ENCODE measurements around the gene AGO4.

The AGO4 gene

GRCh38 chr1:35836734-35837133 lies 28.9 kb downstream of the AGO4 start:
- TF ChIP-seq CTCF (IDR thresholded peaks at IDR 0.05; ENCODE audit: control extremely low read depth, extremely low read depth, low read depth, missing control alignments): no peak
- ChIA-PET POLR2A (no interaction called here), CTCF (interaction anchor here (2.5 kb wide), 1 partner anchor 14 kb away, joined by 5 read pairs; no protein-coding TSS in a partner anchor)
- DNase-seq (ENCODE audit: extremely low spot score): no peak

GRCh38 chr1:35838693-35839245 lies 31.0 kb downstream of the AGO4 start:
- ChIA-PET POLR2A (no interaction called here), CTCF (no interaction called here)
- no peak for TF ChIP-seq CTCF (IDR thresholded peaks at IDR 0.05; ENCODE audit: control extremely low read depth, extremely low read depth, low read depth, missing control alignments)
- DNase-seq (ENCODE audit: extremely low spot score): no peak

- ChIA-PET CTCF (no interaction called here), POLR2A (no interaction called here)
- DNase-seq (ENCODE audit: extremely low spot score): no peak
- no peak for TF ChIP-seq CTCF (IDR thresholded peaks at IDR 0.05; ENCODE audit: control extremely low read depth, extremely low read depth, low read depth, missing control alignments)
These were observed 37.0 kb downstream of the AGO4 start for GRCh38 chr1:35844826-35845225.

- no peak for TF ChIP-seq CTCF (IDR thresholded peaks at IDR 0.05; ENCODE audit: control extremely low read depth, extremely low read depth, low read depth, missing control alignments)
- ChIA-PET POLR2A (no interaction called here), CTCF (no interaction called here)
- no peak for DNase-seq (ENCODE audit: extremely low spot score)
These were observed 38.0 kb downstream of the AGO4 start for GRCh38 chr1:35845766-35846165.

GRCh38 chr1:35847935-35848565 lies 40.2 kb downstream of the AGO4 start:
- no peak for DNase-seq (ENCODE audit: extremely low spot score)
- TF ChIP-seq CTCF (IDR thresholded peaks at IDR 0.05; ENCODE audit: control extremely low read depth, extremely low read depth, low read depth, missing control alignments): no peak
- ChIA-PET CTCF (no interaction called here), POLR2A (no interaction called here)

GRCh38 chr1:35850051-35850450 lies 42.2 kb downstream of the AGO4 start:
- ChIA-PET CTCF (interaction anchor here (1.3 to 1.9 kb wide), 3 partner anchors 13 to 300 kb away, joined by 3 to 5 read pairs (median 4); partner anchors contain the start of genes AGO1 and TRAPPC3), POLR2A (no interaction called here)
- TF ChIP-seq CTCF (IDR thresholded peaks at IDR 0.05; ENCODE audit: control extremely low read depth, extremely low read depth, low read depth, missing control alignments): no peak
- DNase-seq (ENCODE audit: extremely low spot score): no peak

Measured in GM10248 (cell line).